Activated naive CD8-positive, alpha-beta T cell treated with anti-CD3 and anti-CD28 coated beads, Interleukin-2, amount 10 ng/mL, durations not matched to agents 7 days and 5 days (primary cell): Measurements from ENCODE around the gene IMPG1. TPM values are rescaled to one million over a fixed set of nuclear protein-coding genes. Genes with fewer than 3 reads are reported as not detected.
A peak's percentile ranks its signal among the peaks of the same experiment; 100 is the strongest.
"Not testable (repeated sequence)": the region's sequence is repeated elsewhere in the genome, so short reads cannot be mapped to it uniquely, and the experiment has no call there.

Experiments
- ATAC-seq: fragments of 150-1000 bp; cut with Tn5 transposase; one replicate; pipeline ENCODE4 v1.10.0; 2021; ENCODE audit warnings: low read depth, moderate library complexity
- POLR2A ChIA-PET: fragments of 350-600 bp; sonication (Branson Sonifier 250); formaldehyde crosslinking; loops from one replicate; lab custom pipeline; 2021; ENCODE audit warnings: antibody characterized with exemption; lab: Charles Lee
- DNase-seq: peaks from one replicate; pipeline ENCODE4 v3.0.0; 2021
- H3K27ac Mint-ChIP-seq: one replicate; pipeline ENCODE4 v1.8.0; 2022; ENCODE audit warnings: mild to moderate bottlenecking, mixed read lengths
- H3K27me3 Mint-ChIP-seq: one replicate; pipeline ENCODE4 v1.8.0; 2022; ENCODE audit warnings: mild to moderate bottlenecking, moderate library complexity, mixed read lengths
- H3K36me3 Mint-ChIP-seq: one replicate; pipeline ENCODE4 v1.8.0; 2021; ENCODE audit warnings: mild to moderate bottlenecking, mixed read lengths
- H3K4me1 Mint-ChIP-seq: one replicate; pipeline ENCODE4 v1.8.0; 2021; ENCODE audit warnings: mixed read lengths
- H3K4me3 Mint-ChIP-seq: one replicate; pipeline ENCODE4 v1.8.0; 2022; ENCODE audit warnings: mild to moderate bottlenecking, moderate library complexity, mixed read lengths
- H3K9me3 Mint-ChIP-seq: one replicate; pipeline ENCODE4 v1.8.0; 2021; ENCODE audit warnings: mixed read lengths
- total RNA-seq, 2 experiments: library from RNA; stranded (reverse); gene quantifications; one replicate each; pipeline ENCODE4 v1.2.3, GENCODE V29; 2021

The IMPG1 gene
- total RNA-seq, 2 experiments from 2014 or later: not detected

DNA sequence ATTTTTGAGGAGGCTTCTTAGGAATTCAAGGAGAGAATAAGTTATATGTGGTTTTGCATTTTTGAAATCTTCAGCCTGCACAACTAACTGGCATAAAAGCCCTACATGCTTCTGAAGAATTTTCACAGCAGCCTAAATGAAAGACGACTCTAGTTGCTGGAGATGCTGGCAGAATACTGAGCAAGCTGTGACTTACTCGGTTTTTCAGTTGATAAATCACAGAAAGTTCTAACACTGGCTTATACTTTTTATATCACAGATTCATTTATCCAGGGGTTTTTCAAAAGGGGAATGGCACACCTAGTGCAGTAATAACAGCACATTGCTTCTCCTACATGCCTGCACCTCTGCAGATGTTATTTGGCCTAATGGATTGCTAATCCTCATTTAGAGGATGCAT is 134.6 kb downstream of the IMPG1 start:
- Mint-ChIP-seq H3K4me1 (peaks cover 5% of the 10 kb centered on the region), H3K9me3 (no peaks in the 10 kb centered on the region), H3K36me3 (no peaks in the 10 kb centered on the region), H3K27me3 (peaks cover 20% of the 10 kb centered on the region), H3K4me3 (no peak overlapping the region), H3K27ac (no peak overlapping the region)
- ATAC-seq (no peak), DNase-seq (no peak)
- POLR2A ChIA-PET: no interaction called here

DNA sequence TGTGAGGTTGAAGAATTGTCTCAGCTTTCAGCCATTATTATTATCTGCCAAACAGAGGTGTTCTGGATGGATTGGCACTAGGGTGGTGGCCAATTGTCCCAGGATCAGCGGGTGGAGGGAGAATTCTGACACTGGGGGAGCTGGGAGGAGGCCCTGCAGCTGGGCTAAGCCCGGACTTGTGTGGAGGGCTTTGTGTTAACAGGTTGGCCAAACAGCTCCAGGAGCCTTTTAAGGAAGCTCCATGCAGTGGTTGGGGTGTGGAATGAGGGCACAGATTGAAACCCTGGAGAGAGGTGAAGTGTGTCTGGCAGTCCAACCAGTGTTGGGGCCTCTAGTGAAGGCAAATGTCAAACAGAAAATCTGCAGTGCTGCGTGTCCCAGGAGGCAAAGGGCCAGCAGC is 135.8 kb downstream of the IMPG1 start:
- H3K4me3 Mint-ChIP-seq: no peak overlapping the region
- no peak overlapping the region for H3K27ac Mint-ChIP-seq
- no peaks in the 10 kb centered on the region for H3K9me3 Mint-ChIP-seq
- no peak for ATAC-seq
- peaks cover 5% of the 10 kb centered on the region for H3K4me1 Mint-ChIP-seq
- H3K27me3 Mint-ChIP-seq: peaks cover 20% of the 10 kb centered on the region
- POLR2A ChIA-PET: no interaction called here
- H3K36me3 Mint-ChIP-seq: no peaks in the 10 kb centered on the region
- DNase-seq: no peak

DNA sequence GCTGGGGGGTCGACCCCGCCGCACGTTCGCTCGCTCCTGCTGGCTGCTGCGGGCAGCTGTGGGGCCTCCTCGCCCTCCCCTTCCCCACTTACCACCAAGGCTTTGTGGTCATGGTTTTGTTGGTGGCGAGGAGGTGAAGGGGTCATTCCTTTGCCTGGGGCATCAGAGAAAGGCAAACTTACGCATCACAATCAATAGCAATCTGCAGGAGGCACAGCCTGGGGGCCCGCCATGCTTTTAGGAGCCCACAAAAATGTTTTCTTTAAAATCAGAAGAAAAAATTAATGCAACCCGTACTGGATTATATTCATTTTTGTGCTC is 137.0 kb downstream of the IMPG1 start:
- Mint-ChIP-seq H3K9me3 (no peaks in the 10 kb centered on the region), H3K27ac (no peak overlapping the region), H3K36me3 (no peaks in the 10 kb centered on the region), H3K27me3 (peaks cover 20% of the 10 kb centered on the region), H3K4me1 (peaks cover 5% of the 10 kb centered on the region), H3K4me3 (no peak overlapping the region)
- ATAC-seq (no peak), DNase-seq (no peak)
- POLR2A ChIA-PET: no interaction called here

DNA sequence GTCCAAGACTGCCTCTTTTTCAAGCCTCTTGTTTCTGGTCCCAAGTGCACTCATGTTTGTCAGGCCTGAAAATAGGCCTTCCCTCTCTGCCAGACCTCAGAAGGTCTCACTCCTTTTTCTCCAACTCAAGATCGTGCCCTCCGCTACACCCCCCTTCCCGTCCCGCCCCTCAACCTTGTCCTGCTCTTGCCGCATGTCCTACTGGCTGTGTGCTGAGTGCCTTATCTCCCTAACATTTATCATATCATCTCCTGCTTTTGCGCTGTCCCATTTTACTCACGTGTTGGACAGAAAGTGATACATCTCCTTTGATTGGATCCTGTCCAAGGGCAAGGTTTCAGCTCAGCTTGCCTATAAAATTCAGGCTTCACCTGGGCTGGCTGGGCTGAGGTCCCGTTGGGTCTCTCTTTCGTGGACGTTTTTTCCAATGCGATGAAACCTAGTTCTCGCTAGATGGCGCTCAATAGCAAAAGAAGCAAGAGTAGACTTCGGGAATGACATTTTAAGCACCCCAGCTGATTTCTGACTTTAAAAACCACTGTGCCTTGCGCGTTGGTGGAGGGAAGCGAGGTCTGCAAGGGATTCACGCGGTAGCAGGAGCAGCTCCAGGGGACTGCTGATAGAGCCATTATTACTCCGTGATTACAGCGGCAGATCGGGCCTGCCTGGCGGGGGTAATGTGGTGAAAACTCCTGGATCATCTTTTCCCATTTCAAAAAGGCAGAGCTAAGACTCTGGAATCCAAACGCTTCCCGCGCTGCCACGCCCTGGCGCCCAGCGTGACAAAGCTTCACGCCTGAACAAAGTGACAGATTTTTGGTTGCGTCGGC is 137.6 kb downstream of the IMPG1 start:
- Mint-ChIP-seq H3K4me3 (peak overlapping the region; percentile 54), H3K27ac (no peak overlapping the region), H3K9me3 (no peaks in the 10 kb centered on the region), H3K36me3 (no peaks in the 10 kb centered on the region), H3K4me1 (peaks cover 5% of the 10 kb centered on the region), H3K27me3 (peaks cover 20% of the 10 kb centered on the region)
- ATAC-seq (peak; percentile 66), DNase-seq (peak; percentile 33)
- POLR2A ChIA-PET: no interaction called here

DNA sequence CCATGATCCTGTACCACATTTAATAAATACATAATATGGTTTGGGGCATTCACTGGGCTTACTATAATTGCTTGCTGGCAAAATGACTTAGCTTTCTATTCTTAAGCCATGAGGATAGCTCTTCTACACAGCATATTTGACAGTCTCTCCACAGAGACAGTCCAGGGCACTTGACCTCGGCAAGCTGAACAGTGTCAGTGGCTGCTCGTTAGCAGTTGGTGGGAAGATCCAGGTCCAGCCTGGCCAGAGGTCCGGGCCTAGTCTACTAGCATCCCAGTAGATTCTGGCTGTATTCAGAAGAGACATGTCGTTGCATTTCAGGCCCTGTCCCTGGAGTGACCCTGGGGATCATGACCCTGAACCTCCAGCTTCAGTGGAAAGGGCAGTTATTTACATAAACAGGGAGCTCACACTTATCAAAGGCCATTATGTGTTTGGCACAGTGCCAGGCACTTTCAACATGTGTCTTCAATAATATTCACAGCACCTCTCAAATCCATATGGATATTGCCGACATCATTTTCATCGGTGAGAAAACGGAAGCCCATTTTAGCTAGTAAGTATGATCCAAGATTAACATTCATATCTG is 139.0 kb downstream of the IMPG1 start:
- no peak overlapping the region for H3K27ac Mint-ChIP-seq
- no peaks in the 10 kb centered on the region for H3K9me3 Mint-ChIP-seq
- peaks cover 22% of the 10 kb centered on the region for H3K27me3 Mint-ChIP-seq
- H3K36me3 Mint-ChIP-seq: no peaks in the 10 kb centered on the region
- no peak for ATAC-seq
- no peak for DNase-seq
- H3K4me3 Mint-ChIP-seq: no peak overlapping the region
- H3K4me1 Mint-ChIP-seq: peaks cover 5% of the 10 kb centered on the region
- POLR2A ChIA-PET: no interaction called here

DNA sequence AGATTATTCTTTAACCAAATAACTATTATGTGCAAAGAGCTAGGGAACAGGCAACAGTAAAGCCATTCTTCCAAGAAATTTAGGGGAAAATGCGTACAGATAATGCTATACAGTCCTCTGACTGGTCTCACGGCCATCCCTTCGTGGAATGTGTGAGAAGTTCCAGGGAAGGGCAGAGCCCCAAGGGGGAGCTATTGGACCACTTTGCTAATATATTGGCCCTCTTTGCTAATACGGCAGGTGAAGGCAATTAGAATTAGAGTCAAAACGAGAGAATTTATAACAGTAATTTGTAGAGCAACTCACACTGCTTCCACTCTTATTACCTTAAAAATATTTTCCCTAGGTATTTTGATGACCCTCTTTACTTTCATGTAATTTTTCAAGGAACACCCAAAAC is 140.4 kb downstream of the IMPG1 start:
- Mint-ChIP-seq H3K4me1 (peaks cover 5% of the 10 kb centered on the region), H3K36me3 (no peaks in the 10 kb centered on the region), H3K27ac (no peak overlapping the region), H3K4me3 (no peak overlapping the region), H3K9me3 (no peaks in the 10 kb centered on the region), H3K27me3 (peaks cover 22% of the 10 kb centered on the region)
- POLR2A ChIA-PET: no interaction called here
- ATAC-seq (no peak), DNase-seq (no peak)

DNA sequence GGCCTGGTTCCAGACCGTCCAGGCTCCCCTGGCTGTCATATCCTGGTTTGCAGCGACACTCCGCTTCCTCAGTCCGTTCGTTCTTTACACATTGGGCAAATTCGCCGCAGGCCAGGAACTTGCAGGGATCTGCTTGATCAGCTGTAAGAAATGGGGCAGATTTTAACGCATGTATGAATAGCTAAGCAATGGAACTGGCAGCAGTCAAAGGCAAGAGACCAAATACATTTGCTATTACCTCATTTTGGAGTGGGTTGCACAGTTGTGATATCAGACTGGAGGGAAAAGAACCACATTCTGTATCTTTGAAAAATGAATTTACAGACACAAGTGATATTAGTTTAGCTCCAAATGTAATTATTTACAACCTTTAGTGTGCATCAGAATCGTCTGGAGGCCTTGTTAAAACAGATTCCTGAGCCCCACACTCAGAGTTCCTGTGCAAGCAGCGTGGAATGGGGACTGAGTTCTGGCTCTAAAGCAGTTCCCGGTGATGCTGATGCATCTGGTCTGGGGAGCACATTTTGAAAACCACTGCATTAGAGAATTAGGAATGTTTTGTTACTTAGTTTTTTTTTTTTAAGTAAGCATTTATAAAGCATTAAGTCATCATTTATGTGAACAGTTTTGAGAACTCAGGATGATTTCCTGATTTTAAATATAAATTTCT is 141.3 kb downstream of the IMPG1 start:
- ATAC-seq: no peak
- Mint-ChIP-seq H3K9me3 (no peaks in the 10 kb centered on the region), H3K4me3 (no peak overlapping the region), H3K27me3 (peaks cover 22% of the 10 kb centered on the region), H3K27ac (no peak overlapping the region), H3K4me1 (peaks cover 5% of the 10 kb centered on the region), H3K36me3 (no peaks in the 10 kb centered on the region)
- no peak for DNase-seq
- POLR2A ChIA-PET: no interaction called here

DNA sequence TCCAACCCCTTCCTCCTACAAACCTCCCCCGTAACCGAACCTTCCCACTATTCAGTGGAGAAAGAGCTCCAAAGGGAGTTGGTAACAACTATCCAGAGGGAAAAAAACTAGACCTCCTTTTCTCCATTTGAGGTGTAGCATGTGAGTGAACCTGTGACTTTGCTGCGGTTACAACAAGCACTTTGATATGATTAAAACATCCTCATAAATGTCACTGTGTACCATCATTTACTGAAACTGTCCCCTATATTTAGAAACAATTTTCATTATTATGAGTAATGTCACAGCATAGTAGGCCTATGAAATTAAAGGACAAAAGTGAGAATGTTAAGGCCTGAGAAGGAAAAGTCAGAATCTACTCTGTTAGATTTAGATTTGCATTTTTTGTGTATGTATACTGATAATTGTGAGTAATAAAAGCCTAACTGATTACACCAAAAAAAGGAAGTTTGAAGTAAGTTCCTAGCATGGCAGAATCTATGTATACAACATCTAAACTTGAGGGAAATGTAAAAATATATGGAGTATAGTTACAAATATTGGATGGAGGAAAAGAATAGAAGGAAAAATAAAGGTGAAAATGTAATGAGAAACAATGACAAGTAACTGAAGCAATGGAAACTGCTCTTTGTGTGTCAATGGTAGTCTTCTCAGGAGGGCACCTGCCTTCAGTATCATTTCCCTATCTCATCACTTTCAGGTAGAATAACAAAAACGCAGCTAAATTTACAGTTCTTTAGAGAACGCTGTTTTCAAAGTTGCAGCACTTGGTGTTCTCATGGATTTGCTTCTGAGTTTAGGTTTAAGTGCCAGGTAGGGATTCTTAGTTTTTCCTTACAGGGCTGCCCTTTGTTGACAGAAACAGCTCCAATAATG is 145.9 kb downstream of the IMPG1 start:
- ATAC-seq: no peak
- Mint-ChIP-seq H3K36me3 (no peaks in the 10 kb centered on the region), H3K4me3 (no peak overlapping the region), H3K4me1 (no peaks in the 10 kb centered on the region), H3K27me3 (peaks cover 5% of the 10 kb centered on the region), H3K27ac (no peak overlapping the region), H3K9me3 (no peaks in the 10 kb centered on the region)
- POLR2A ChIA-PET: no interaction called here
- no peak for DNase-seq

DNA sequence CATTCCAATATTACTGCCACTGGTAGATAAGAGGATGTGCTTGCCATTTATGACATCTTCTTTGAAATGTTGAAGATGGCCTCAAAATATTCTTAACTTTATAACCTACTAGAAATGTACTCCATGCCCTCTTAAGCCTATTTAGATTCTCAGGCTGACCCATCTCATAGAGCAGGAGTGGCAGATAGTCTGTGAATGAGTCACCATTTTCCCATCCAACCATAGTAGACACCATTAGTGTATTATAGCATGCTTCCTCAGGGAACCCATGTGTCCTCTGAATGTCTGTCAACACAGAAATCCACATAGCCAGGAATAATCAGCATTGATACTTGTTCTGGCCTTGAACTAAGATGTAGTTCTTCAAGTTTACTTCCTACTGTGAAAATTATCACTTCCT is 150.2 kb downstream of the IMPG1 start:
- POLR2A ChIA-PET: no interaction called here
- no peak overlapping the region for H3K4me3 Mint-ChIP-seq
- H3K9me3 Mint-ChIP-seq: no peaks in the 10 kb centered on the region
- H3K27me3 Mint-ChIP-seq: peaks cover 7% of the 10 kb centered on the region
- H3K4me1 Mint-ChIP-seq: no peaks in the 10 kb centered on the region
- H3K36me3 Mint-ChIP-seq: no peaks in the 10 kb centered on the region
- DNase-seq: no peak
- ATAC-seq: no peak
- H3K27ac Mint-ChIP-seq: no peak overlapping the region

DNA sequence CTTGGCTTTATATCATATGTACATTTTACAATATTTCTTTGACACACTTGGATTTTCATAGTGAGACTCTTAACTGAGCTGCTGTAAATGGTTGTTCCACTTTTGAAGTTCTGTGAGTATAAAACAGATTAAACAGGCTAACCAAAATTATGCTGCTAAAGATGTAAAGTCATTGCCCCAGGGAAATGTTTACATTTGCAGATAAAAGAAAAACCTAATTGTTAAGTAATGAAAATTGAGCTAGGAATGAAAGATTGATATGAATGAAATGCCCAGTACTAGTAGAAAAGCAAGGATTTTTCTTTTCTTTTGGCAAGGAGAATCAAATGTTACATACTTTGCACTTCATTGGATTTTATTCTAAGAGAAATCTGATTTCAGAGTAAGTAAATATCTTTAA is 159.4 kb downstream of the IMPG1 start:
- H3K9me3 Mint-ChIP-seq: no peaks in the 10 kb centered on the region
- no peaks in the 10 kb centered on the region for H3K4me1 Mint-ChIP-seq
- H3K27ac Mint-ChIP-seq: no peak overlapping the region
- ATAC-seq (no peak), DNase-seq (no peak)
- peaks cover 4% of the 10 kb centered on the region for H3K27me3 Mint-ChIP-seq
- H3K36me3 Mint-ChIP-seq: no peaks in the 10 kb centered on the region
- POLR2A ChIA-PET: no interaction called here
- H3K4me3 Mint-ChIP-seq: no peak overlapping the region

DNA sequence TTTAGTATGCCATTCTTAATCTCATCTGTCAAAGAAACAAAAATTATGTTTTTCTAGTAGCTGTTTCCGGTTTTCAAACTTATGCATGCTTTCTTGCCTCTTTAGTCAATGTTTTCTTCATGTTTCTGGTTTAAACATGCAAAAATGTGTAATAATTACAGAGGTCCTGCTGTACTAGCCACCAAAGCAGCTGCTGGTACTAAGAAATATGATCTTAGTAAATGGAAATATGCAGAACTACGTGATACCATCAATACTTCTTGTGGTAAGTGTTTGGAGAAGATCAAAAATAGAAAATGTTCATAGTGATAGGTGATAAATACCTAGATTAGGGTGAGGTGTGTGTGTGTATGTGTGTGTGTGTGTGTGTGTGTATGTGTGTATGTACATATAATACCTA is 165.0 kb downstream of the IMPG1 start:
- Mint-ChIP-seq H3K4me1 (no peaks in the 10 kb centered on the region), H3K9me3 (no peaks in the 10 kb centered on the region), H3K27ac (no peak overlapping the region), H3K36me3 (no peaks in the 10 kb centered on the region), H3K4me3 (no peak overlapping the region), H3K27me3 (no peaks in the 10 kb centered on the region)
- POLR2A ChIA-PET: no interaction called here
- DNase-seq (no peak), ATAC-seq (no peak)

DNA sequence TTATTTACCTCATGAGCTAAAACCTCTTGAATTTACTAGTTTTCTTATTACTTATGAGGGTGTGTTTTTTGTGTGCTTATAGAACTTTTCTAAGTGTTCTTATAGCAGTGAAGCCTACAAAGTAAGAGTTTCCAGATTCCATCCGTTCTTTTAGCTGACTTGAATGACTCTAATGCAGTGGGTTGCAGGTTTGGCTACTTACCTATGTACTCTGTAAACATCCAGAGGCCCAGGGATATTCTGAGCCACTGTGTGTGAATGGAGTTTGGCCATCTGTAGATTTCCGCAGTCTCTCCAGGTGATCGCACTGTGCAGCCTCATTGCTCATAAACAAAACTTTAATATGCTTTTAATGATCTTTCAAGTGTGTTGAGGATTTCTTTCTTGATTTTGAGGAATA is 165.6 kb downstream of the IMPG1 start:
- H3K9me3 Mint-ChIP-seq: no peaks in the 10 kb centered on the region
- no peak overlapping the region for H3K27ac Mint-ChIP-seq
- no peaks in the 10 kb centered on the region for H3K4me1 Mint-ChIP-seq
- H3K27me3 Mint-ChIP-seq: no peaks in the 10 kb centered on the region
- H3K4me3 Mint-ChIP-seq: no peak overlapping the region
- DNase-seq (no peak), ATAC-seq (no peak)
- POLR2A ChIA-PET: no interaction called here
- no peaks in the 10 kb centered on the region for H3K36me3 Mint-ChIP-seq

DNA sequence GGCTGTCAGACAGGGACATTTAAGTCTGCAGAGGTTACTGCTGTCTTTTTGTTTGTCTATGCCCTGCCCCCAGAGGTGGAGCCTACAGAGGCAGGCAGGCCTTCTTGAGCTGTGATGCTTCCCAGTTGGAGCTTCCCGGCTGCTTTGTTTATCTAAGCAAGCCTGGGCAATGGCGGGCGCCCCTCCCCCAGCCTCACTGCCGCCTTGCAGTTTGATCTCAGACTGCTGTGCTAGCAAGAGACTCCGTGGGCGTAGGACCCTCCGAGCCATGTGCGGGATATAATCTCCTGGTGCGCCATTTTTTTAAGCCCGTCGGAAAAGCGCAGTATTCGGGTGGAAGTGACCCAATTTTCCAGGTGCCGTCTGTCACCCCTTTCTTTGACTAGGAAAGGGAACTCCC is 167.3 kb downstream of the IMPG1 start:
- H3K4me1 Mint-ChIP-seq, ATAC-seq, H3K27me3 Mint-ChIP-seq, H3K4me3 Mint-ChIP-seq, DNase-seq, H3K9me3 Mint-ChIP-seq, POLR2A ChIA-PET, H3K36me3 Mint-ChIP-seq, H3K27ac Mint-ChIP-seq: not testable (repeated sequence)
